ENCODE measurements around the gene CHAC1.

CHAC1 gene

GRCh38 chr15:40925495-40925862, 27.8 kb upstream of the CHAC1 start:
- DNase-seq = no peak

- DNase-seq = peak; percentile 4 to 31
Measured at GRCh38 chr15:40925863-40926658, 27.2 kb upstream of the CHAC1 start.

GRCh38 chr15:40926659-40927494, 26.4 kb upstream of the CHAC1 start:
- no peak for DNase-seq

GRCh38 chr15:40927495-40927872, 25.8 kb upstream of the CHAC1 start:
- DNase-seq = no peak

GRCh38 chr15:40927873-40928806, 25.1 kb upstream of the CHAC1 start:
- no peak for DNase-seq

GRCh38 chr15:40928821-40929659, 24.2 kb upstream of the CHAC1 start, which contains the start of gene DLL4:
Gene DLL4 (plus strand): TSS chr15:40929340. CDS start chr15:40929669, 329 bp downstream.
- no peak for DNase-seq

- DNase-seq = no peak
Measured at GRCh38 chr15:40929660-40930429, 23.4 kb upstream of the CHAC1 start.

- no peak for DNase-seq
Measured at GRCh38 chr15:40930430-40931299, 22.6 kb upstream of the CHAC1 start.

- DNase-seq = no peak
Measured at GRCh38 chr15:40931300-40932142, 21.8 kb upstream of the CHAC1 start.

GRCh38 chr15:40932156-40932555, 21.1 kb upstream of the CHAC1 start:
- no peak for DNase-seq

GRCh38 chr15:40932649-40933516, 20.4 kb upstream of the CHAC1 start:
- DNase-seq = no peak

GRCh38 chr15:40933517-40933902, 19.8 kb upstream of the CHAC1 start:
- DNase-seq = no peak

- no peak for DNase-seq
Measured at GRCh38 chr15:40934457-40934856, 18.8 kb upstream of the CHAC1 start.

- DNase-seq = no peak
Measured at GRCh38 chr15:40936234-40936708, 17.0 kb upstream of the CHAC1 start.

GRCh38 chr15:40936709-40937666, 16.3 kb upstream of the CHAC1 start:
- DNase-seq = no peak

- no peak for DNase-seq
Measured at GRCh38 chr15:40937762-40938535, 15.3 kb upstream of the CHAC1 start.

All from hippocampal formation (tissue), 2 donors.